Aortic smooth muscle cell (primary cell): ENCODE measurements around the gene GABPB1. TPM values are rescaled to one million over a fixed set of nuclear protein-coding genes. Genes with fewer than 3 reads are reported as not detected.

Source experiments
- total RNA-seq: library from RNA; depleted of rRNA; stranded (reverse); fragments of >200 nt; gene quantifications from 2 replicates; pipeline ENCODE4 v1.2.3, GENCODE V29; 2014

Gene GABPB1
- 34.2 and 34.6 TPM in 2 replicates for total RNA-seq

GRCh38 chr15:50354838-50355618, at the start of gene GABPB1:
TSS of gene GABPB1 (minus strand) at chr15:50355198. CDS start at chr15:50309798, 45,400 bp downstream.

GRCh38 chr15:50265620-50266019, 89.4 kb downstream of the GABPB1 start, which contains the start of gene HDC:
TSS of gene HDC (minus strand) at chr15:50265726. CDS start at chr15:50265623, 103 bp downstream.

Other genes starting within 250 kb of the GABPB1 start
- 0.75 and 1.5 TPM in 2 replicates for gene ATP8B4, start 236.0 kb downstream of the GABPB1 start, total RNA-seq
- gene SLC27A2, start 173.0 kb downstream of the GABPB1 start, total RNA-seq = not detected in 2 replicates
- not detected in 2 replicates for gene HDC, start 89.5 kb downstream of the GABPB1 start, total RNA-seq
- 36.3 and 52.0 TPM in 2 replicates for gene USP8, start 69.2 kb upstream of the GABPB1 start, total RNA-seq
- gene USP50, start 191.5 kb upstream of the GABPB1 start, total RNA-seq = 0.31 and 0.40 TPM in 2 replicates